HUES48 (cell line): Measurements from ENCODE around the gene TNNI2.
"Not testable (repeated sequence)": the region's sequence is repeated elsewhere in the genome, so short reads cannot be mapped to it uniquely, and the experiment has no call there.

Source experiments
- H3K27ac ChIP-seq: one replicate; pipeline ENCODE4 v1.7.0; 2013; ENCODE audit warnings: low read depth, low read length, inconsistent platforms
- H3K27me3 ChIP-seq: 2 replicates; pipeline ENCODE4 v1.6.1; 2013; ENCODE audit warnings: mild to moderate bottlenecking, low read length; ENCODE audit not compliant: control insufficient read depth, insufficient read depth
- H3K36me3 ChIP-seq: 2 replicates; pipeline ENCODE4 v1.6.1; 2013; ENCODE audit warnings: low read length; ENCODE audit not compliant: control insufficient read depth, insufficient read depth
- H3K4me1 ChIP-seq: 2 replicates; pipeline ENCODE4 v1.6.1; 2013; ENCODE audit warnings: mild to moderate bottlenecking, low read length; ENCODE audit not compliant: control insufficient read depth, insufficient read depth
- H3K4me3 ChIP-seq: 2 replicates; pipeline ENCODE4 v1.5.1; 2013; ENCODE audit warnings: mild to moderate bottlenecking, low read depth, low read length
- H3K9ac ChIP-seq: 2 replicates; pipeline ENCODE4 v1.6.1; 2013; ENCODE audit warnings: mild to moderate bottlenecking, low read depth, low read length, moderate library complexity
- H3K9me3 ChIP-seq: 2 replicates; pipeline ENCODE4 v1.6.1; 2013; ENCODE audit warnings: low read length; ENCODE audit not compliant: control insufficient read depth, insufficient read depth

TNNI2 gene

GRCh38 chr11:1838426-1839144, at the start of gene TNNI2:
TNNI2 (plus strand) TSS chr11:1838981; CDS start chr11:1839697, 716 bp downstream.
- H3K36me3 ChIP-seq, result no peaks in the 10 kb centered on the region
- no peak within 1 kb of the TSS for H3K9ac ChIP-seq
- no peak within 1 kb of the TSS for H3K27ac ChIP-seq
- H3K4me3 ChIP-seq, result no peak within 1 kb of the TSS
- no peaks in the 10 kb centered on the region for H3K4me1 ChIP-seq
- H3K9me3 ChIP-seq, result no peaks in the 10 kb centered on the region
- no peaks in the 10 kb centered on the region for H3K27me3 ChIP-seq

GRCh38 chr11:1791912-1792311, 46.9 kb upstream of the TNNI2 start:
- no peaks in the 10 kb centered on the region for H3K4me1 ChIP-seq
- H3K4me3 ChIP-seq, result no peak overlapping the region
- peaks cover 10% of the 10 kb centered on the region for H3K27me3 ChIP-seq
- no peaks in the 10 kb centered on the region for H3K36me3 ChIP-seq
- H3K27ac ChIP-seq, result no peak overlapping the region
- H3K9ac ChIP-seq, result no peak overlapping the region
- no peaks in the 10 kb centered on the region for H3K9me3 ChIP-seq

- peaks cover 10% of the 10 kb centered on the region for H3K27me3 ChIP-seq
- no peak overlapping the region for H3K27ac ChIP-seq
- H3K4me3 ChIP-seq, result no peak overlapping the region
- H3K9me3 ChIP-seq, result no peaks in the 10 kb centered on the region
- H3K4me1 ChIP-seq, result no peaks in the 10 kb centered on the region
- no peaks in the 10 kb centered on the region for H3K36me3 ChIP-seq
- H3K9ac ChIP-seq, result no peak overlapping the region
Observed at GRCh38 chr11:1792461-1792860, 46.3 kb upstream of the TNNI2 start.

- Histone ChIP-seq H3K27me3 (peaks cover 10% of the 10 kb centered on the region), H3K9me3 (no peaks in the 10 kb centered on the region), H3K4me1 (no peaks in the 10 kb centered on the region), H3K36me3 (no peaks in the 10 kb centered on the region), H3K4me3 (no peak overlapping the region), H3K27ac (no peak overlapping the region), H3K9ac (no peak overlapping the region)
Observed at GRCh38 chr11:1793081-1793480, 45.7 kb upstream of the TNNI2 start.

GRCh38 chr11:1796413-1797011, 42.3 kb upstream of the TNNI2 start:
- no peaks in the 10 kb centered on the region for H3K36me3 ChIP-seq
- H3K27me3 ChIP-seq, result peaks cover 6% of the 10 kb centered on the region; the same call in 1 of the 2 replicates
- H3K9me3 ChIP-seq, result no peaks in the 10 kb centered on the region
- H3K27ac ChIP-seq, result no peak overlapping the region
- no peak overlapping the region for H3K4me3 ChIP-seq
- no peaks in the 10 kb centered on the region for H3K4me1 ChIP-seq
- H3K9ac ChIP-seq, result no peak overlapping the region

GRCh38 chr11:1797391-1798125, 41.2 kb upstream of the TNNI2 start:
- Histone ChIP-seq H3K27me3 (peaks cover 6% of the 10 kb centered on the region; the same call in 1 of the 2 replicates), H3K4me1 (no peaks in the 10 kb centered on the region), H3K36me3 (no peaks in the 10 kb centered on the region), H3K4me3 (no peak overlapping the region), H3K27ac (no peak overlapping the region), H3K9me3 (no peaks in the 10 kb centered on the region), H3K9ac (no peak overlapping the region)

GRCh38 chr11:1803246-1803645, 35.5 kb upstream of the TNNI2 start:
- H3K27me3 ChIP-seq, result no peaks in the 10 kb centered on the region; the same call in 1 of the 2 replicates
- H3K9me3 ChIP-seq, result no peaks in the 10 kb centered on the region

GRCh38 chr11:1803835-1804519, 34.8 kb upstream of the TNNI2 start:
- H3K27me3 ChIP-seq, H3K27ac ChIP-seq: not testable (repeated sequence)

More at GRCh38 chr11:1803246-1803645, 35.5 kb upstream of the TNNI2 start:
- peaks cover 5% of the 10 kb centered on the region; the same call in 1 of the 2 replicates for H3K4me1 ChIP-seq
- no peak overlapping the region for H3K27ac ChIP-seq
- no peak overlapping the region for H3K9ac ChIP-seq
- H3K36me3 ChIP-seq, result no peaks in the 10 kb centered on the region
- H3K4me3 ChIP-seq, result no peak overlapping the region

GRCh38 chr11:1805525-1805924, 33.3 kb upstream of the TNNI2 start:
- Histone ChIP-seq H3K4me3 (no peak overlapping the region), H3K9me3 (no peaks in the 10 kb centered on the region), H3K27me3 (no peaks in the 10 kb centered on the region; the same call in 1 of the 2 replicates), H3K4me1 (peaks cover 5% of the 10 kb centered on the region; the same call in 1 of the 2 replicates), H3K27ac (no peak overlapping the region), H3K36me3 (no peaks in the 10 kb centered on the region), H3K9ac (no peak overlapping the region)

More at GRCh38 chr11:1803835-1804519, 34.8 kb upstream of the TNNI2 start:
- H3K4me3 ChIP-seq, H3K9ac ChIP-seq, H3K4me1 ChIP-seq, H3K36me3 ChIP-seq, H3K9me3 ChIP-seq: not testable (repeated sequence)

- Histone ChIP-seq H3K27me3 (no peaks in the 10 kb centered on the region; the same call in 1 of the 2 replicates), H3K36me3 (no peaks in the 10 kb centered on the region), H3K9me3 (no peaks in the 10 kb centered on the region), H3K4me1 (peaks cover 5% of the 10 kb centered on the region; the same call in 1 of the 2 replicates), H3K27ac (no peak overlapping the region), H3K4me3 (no peak overlapping the region), H3K9ac (no peak overlapping the region)
Observed at GRCh38 chr11:1807264-1807995, 31.4 kb upstream of the TNNI2 start.
